Measurements from ENCODE around the gene FBXW8. TPM values are rescaled to one million over a fixed set of nuclear protein-coding genes. Genes with fewer than 3 reads are reported as not detected.

The FBXW8 gene
- total RNA-seq, 1 experiment from 2014 or later: 15.3 TPM

DNA sequence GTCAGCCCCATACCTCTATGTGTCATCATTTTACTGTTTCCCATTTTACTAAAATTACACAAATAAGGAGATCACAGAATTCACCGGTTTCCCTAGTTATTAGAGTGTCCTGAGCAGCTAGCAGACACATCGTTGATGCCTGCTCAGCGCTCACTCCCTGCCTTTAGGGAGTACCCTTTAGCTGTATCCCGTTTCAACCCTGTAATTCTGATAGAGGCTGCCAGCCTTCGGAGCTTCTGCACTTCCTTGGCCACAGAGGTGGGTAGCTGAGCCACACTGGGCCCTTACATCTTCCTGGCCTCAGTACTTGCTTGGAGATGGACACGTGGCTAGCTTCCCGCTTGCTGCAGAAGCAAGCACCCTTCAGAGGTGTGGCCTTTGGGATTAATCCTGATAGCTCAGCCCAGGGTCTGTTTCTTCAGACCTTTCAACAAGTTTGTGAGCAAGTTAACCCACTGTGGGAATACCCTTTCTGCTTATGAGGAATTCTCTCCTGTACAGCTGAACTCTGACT lies 14.3 kb upstream of the FBXW8 start:
- Histone ChIP-seq H2AFZ (ENCODE audit: low read length) (no peak overlapping the region), H4K8ac (replicated peaks; ENCODE audit: insufficient read length, low read depth, low read length) (no peak overlapping the region), H4K5ac (ENCODE audit: insufficient read length, low read depth, low read length) (no peak overlapping the region), H4K20me1 (ENCODE audit: control insufficient read depth, insufficient read depth, insufficient read length) (no peaks in the 10 kb centered on the region), H4K91ac (ENCODE audit: insufficient read length, low read depth, low read length) (no peak overlapping the region), H3K23ac (ENCODE audit: insufficient read length, low read depth, low read length) (no peak overlapping the region), H3K18ac (ENCODE audit: insufficient read length, low read depth, low read length) (no peak overlapping the region), H3K27me3 (ENCODE audit: insufficient read depth, low read length) (no peaks in the 10 kb centered on the region), H2BK120ac (ENCODE audit: low read depth, low read length, poor library complexity, severe bottlenecking) (no peak overlapping the region), H3K14ac (ENCODE audit: insufficient read depth, low read length) (peak overlapping the region; percentile 52; the same call in 1 of the 2 replicates), H2BK5ac (ENCODE audit: insufficient read length, low read length) (no peak overlapping the region), H3K4ac (ENCODE audit: low read depth, low read length) (no peak overlapping the region), H2BK12ac (ENCODE audit: insufficient read length, low read depth, low read length) (no peak overlapping the region), H3K4me2 (ENCODE audit: insufficient read depth, insufficient read length, low read length) (no peak overlapping the region), H3K9ac (ENCODE audit: extremely low read depth, insufficient read length, low read length) (no peak overlapping the region), H3K79me1 (ENCODE audit: insufficient read depth, low read depth, low read length, poor library complexity, severe bottlenecking) (no peaks in the 10 kb centered on the region), H2AK5ac (ENCODE audit: insufficient read length, low read length) (no peak overlapping the region), H3K56ac (ENCODE audit: insufficient read length, low read depth, low read length) (no peak overlapping the region), H3T11ph (ENCODE audit: low read length) (no peak overlapping the region), H2BK20ac (ENCODE audit: low read depth, low read length, poor library complexity, severe bottlenecking) (no peak overlapping the region), H3K23me2 (ENCODE audit: insufficient read length, low read depth, low read length, poor library complexity, severe bottlenecking) (no peaks in the 10 kb centered on the region), H3K79me2 (ENCODE audit: insufficient read depth, low read length) (no peaks in the 10 kb centered on the region), H3K9me3 (ENCODE audit: control insufficient read depth, low read depth, low read length) (no peaks in the 10 kb centered on the region), H3K4me1 (ENCODE audit: insufficient read depth, low read length) (no peaks in the 10 kb centered on the region), H3K27ac (ENCODE audit: insufficient read length, low read depth, low read length) (no peak overlapping the region), H2BK15ac (ENCODE audit: low read depth, low read length) (0 out of 2 replicates have a peak overlapping the region, but pooled peaks have one; percentile 55)
- Mint-ChIP-seq H3K4me3 (no peak overlapping the region), H3K27me3 (ENCODE audit: low read depth) (peaks cover 33% of the 10 kb centered on the region), H3K27ac (no peak overlapping the region), H3K9me3 (no peaks in the 10 kb centered on the region; a peak in 1 of 5 replicates), H3K4me1 (no peaks in the 10 kb centered on the region; a peak in 2 of 4 replicates), H3K36me3 (ENCODE audit: insufficient read depth in 1 of 3, low read depth in 3 of 3) (no peaks in the 10 kb centered on the region)
- DNase-seq: no peak
- no CpG with 5 or more reads among the region's 7 CpGs for WGBS (ENCODE audit: extremely low coverage, insufficient read length, low lambda C conversion rate)
- TF ChIP-seq, protein P1, sequence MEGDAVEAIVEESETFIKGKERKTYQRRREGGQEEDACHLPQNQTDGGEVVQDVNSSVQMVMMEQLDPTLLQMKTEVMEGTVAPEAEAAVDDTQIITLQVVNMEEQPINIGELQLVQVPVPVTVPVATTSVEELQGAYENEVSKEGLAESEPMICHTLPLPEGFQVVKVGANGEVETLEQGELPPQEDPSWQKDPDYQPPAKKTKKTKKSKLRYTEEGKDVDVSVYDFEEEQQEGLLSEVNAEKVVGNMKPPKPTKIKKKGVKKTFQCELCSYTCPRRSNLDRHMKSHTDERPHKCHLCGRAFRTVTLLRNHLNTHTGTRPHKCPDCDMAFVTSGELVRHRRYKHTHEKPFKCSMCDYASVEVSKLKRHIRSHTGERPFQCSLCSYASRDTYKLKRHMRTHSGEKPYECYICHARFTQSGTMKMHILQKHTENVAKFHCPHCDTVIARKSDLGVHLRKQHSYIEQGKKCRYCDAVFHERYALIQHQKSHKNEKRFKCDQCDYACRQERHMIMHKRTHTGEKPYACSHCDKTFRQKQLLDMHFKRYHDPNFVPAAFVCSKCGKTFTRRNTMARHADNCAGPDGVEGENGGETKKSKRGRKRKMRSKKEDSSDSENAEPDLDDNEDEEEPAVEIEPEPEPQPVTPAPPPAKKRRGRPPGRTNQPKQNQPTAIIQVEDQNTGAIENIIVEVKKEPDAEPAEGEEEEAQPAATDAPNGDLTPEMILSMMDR (conservative IDR thresholded peaks at IDR 0.05): no peak
